Adipose tissue (tissue), 3 donors: ENCODE data around the gene HAGH. TPM values are rescaled to one million over a fixed set of nuclear protein-coding genes. Genes with fewer than 3 reads are reported as not detected.
"Not testable (repeated sequence)": the region's sequence is repeated elsewhere in the genome, so short reads cannot be mapped to it uniquely, and the experiment has no call there.

ENCODE experiments used
- H3K27ac ChIP-seq: one replicate; pipeline ENCODE4 v1.5.1; 2013; ENCODE audit warnings: low read depth, low read length
- WGBS, 3 donors: extraction: QIAGEN DNeasy Blood & Tissue Kit; methylation state at CpG; one replicate each; pipeline ENCODE4 v1.1.7; 2013; 5-methylcytosine and 5-hydroxymethylcytosine counted together
- polyA plus RNA-seq, 3 donors: library from polyadenylated mRNA; stranded (reverse); fragments of 200-250 nt; gene quantifications; one replicate each; pipeline ENCODE4 v1.2.3, GENCODE V29; 2013
- donor health status: healthy with polysubstance abuse.
- donor health status: Bipolar disorder and iron deficiency.
- donor health status: healthy.

HAGH gene
- polyA plus RNA-seq, 3 donors = 63.9 to 121 (median 71.3) TPM

- no peak overlapping the region for H3K27ac ChIP-seq
- WGBS, 3 donors = 90 to 94% (median 93%) methylated on average over 16 to 17 of the region's 17 CpGs
These were observed 8.9 kb downstream of the HAGH start for GRCh38 chr16:1817716-1818115.

DNA sequence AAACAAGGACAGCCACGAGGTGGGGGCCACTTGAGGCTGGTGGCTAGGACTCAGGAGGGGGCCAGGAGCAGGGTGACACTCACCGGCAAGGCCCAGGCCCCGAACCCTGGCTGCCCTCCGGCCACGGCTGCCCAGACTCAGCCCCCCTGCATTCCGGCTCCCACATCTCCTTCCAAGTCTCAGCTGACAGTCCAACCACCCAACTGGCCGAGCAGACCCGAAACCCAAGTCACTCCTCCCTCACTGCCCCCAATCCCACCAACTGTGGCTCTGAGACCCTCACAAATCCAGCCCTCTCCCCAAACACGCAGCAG is 9.4 kb downstream of the HAGH start:
- H3K27ac ChIP-seq = no peak overlapping the region
- 91 to 95% (median 93%) methylated on average over 9 of the region's 9 CpGs for WGBS, 3 donors

GRCh38 chr16:1816396-1817275 is 10.0 kb downstream of the HAGH start:
- no peak overlapping the region for H3K27ac ChIP-seq
- WGBS, 3 donors = 90 to 94% (median 92%) methylated on average over 35 to 40 of the region's 40 CpGs

- WGBS, 3 donors = 88 to 92% (median 92%) methylated on average over 11 of the region's 11 CpGs
- H3K27ac ChIP-seq = no peak overlapping the region
These were observed 11.2 kb downstream of the HAGH start for GRCh38 chr16:1815461-1815860.

GRCh38 chr16:1812732-1813163 is 13.9 kb downstream of the HAGH start:
- H3K27ac ChIP-seq = no peak overlapping the region

DNA sequence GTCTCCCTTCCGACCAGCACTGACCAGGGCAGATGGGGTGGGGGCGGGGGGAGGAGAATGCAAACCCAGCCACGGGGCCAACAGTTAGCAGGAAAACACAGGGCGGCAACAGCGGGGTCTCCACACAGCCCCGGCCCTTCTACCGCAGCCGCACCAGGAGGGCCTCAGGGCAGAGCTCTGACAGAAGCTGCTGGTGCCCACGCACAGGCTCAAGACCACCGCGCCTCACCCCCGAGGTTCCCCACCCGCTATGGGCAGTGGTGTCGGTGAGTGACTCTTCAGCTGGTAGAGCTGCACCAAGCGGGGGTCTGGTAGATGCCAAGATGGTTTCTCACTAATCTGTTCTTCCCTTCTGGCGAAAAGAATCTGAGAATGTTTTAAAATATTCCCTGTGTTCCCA is 16.1 kb downstream of the HAGH start:
- no peak overlapping the region for H3K27ac ChIP-seq
- WGBS, 3 donors = 93 to 96% (median 96%) methylated on average over 16 of the region's 16 CpGs

More at GRCh38 chr16:1812732-1813163, 13.9 kb downstream of the HAGH start:
- WGBS, 3 donors = 13 to 25% (median 25%) methylated on average over 17 of the region's 17 CpGs

DNA sequence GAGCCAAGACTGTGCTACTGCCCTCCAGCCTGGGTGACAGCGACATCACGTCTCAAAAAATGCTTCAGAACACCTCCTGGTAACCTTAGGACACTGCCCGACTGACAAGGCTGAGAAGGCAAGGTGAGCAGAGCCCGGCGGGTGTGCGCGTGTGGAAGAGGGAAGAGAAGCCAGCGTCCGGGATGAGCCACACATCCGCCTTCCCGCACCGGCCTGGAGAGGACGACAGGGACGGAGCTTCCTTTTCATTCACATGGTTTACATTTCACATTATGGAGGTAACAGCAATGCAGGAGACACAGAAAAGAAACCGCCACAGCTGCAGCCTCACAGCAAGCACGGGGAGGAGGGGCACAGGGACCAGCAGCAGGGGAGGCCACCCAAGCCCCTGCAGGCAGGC is 16.5 kb downstream of the HAGH start:
- H3K27ac ChIP-seq = no peak overlapping the region
- WGBS, 3 donors = 92 to 97% (median 96%) methylated on average over 14 to 16 of the region's 16 CpGs

- WGBS, 3 donors = 70 to 85% (median 75%) methylated on average over 28 of the region's 28 CpGs
- H3K27ac ChIP-seq = no peak overlapping the region
These were observed 17.3 kb downstream of the HAGH start for GRCh38 chr16:1809281-1809801.

GRCh38 chr16:1808691-1809090 is 17.9 kb downstream of the HAGH start:
- 76 to 91% (median 80%) methylated on average over 18 of the region's 18 CpGs for WGBS, 3 donors
- H3K27ac ChIP-seq = no peak overlapping the region

DNA sequence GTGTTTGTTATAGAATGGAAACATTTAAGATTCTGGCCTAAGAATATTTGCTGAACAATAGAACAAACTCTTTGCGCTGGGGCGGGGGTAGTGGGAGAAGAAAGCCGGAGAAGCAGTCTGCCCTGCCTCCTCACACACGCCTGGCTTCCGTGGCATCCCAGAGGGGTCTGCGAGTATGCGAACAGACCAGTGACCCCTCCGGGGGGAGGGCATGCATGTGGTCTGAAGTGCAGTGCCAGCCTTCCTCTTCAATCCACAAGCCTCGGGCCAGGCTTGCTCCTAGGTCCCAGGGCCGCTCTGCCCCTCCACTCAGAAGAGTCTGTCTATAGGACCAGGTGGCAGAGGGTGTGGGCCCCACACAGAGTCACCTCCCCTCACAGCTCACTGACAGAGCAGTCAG is 19.0 kb downstream of the HAGH start:
- 83 to 92% (median 87%) methylated on average over 10 of the region's 10 CpGs for WGBS, 3 donors
- H3K27ac ChIP-seq = no peak overlapping the region

GRCh38 chr16:1800701-1801100 is 25.9 kb downstream of the HAGH start:
- 77 to 86% (median 84%) methylated on average over 10 of the region's 10 CpGs for WGBS, 3 donors

GRCh38 chr16:1799263-1799662 is 27.4 kb downstream of the HAGH start:
- not testable (repeated sequence) for H3K27ac ChIP-seq
- 70 to 85% (median 84%) methylated on average over 5 of the region's 5 CpGs for WGBS, 3 donors

More at GRCh38 chr16:1800701-1801100, 25.9 kb downstream of the HAGH start:
- H3K27ac ChIP-seq = no peak overlapping the region

GRCh38 chr16:1794908-1795666 is 31.5 kb downstream of the HAGH start:
- 60 to 85% (median 77%) methylated on average over 31 to 32 of the region's 32 CpGs for WGBS, 3 donors
- H3K27ac ChIP-seq = no peak overlapping the region

DNA sequence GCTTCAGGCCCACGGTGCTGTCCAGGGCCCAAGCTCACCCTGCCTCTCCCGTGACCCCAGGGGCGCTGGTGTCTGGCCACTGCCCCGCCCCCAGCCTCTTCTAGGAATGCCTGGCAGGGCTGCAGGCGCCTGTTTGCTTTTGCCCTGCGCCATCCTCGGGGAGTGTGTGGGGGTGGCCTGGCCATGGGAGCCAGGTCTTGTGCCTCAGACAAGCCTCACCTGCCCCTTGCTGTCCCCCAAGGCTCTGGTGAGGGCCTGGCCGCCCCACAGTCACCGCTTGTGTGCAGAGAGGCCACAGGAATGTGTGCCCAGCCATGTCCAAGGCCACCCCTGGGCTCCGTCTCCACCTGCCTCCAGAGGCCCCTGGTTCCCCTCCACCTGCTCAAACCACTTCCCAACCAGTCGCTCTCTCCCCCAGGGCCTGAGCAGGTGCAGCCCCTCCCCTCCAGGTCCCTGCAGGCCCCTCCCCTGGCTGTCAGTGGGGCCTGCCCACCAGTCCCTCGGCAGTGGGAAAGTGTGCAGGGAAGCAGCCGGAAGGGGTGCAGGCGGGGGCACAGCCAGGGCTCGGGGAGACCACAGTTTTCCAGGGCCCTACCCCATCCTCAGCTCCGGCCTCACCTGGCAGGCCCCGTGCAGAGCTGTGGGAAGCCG is 32.3 kb downstream of the HAGH start:
- WGBS, 3 donors = 24 to 62% (median 53%) methylated on average over 18 of the region's 18 CpGs

DNA sequence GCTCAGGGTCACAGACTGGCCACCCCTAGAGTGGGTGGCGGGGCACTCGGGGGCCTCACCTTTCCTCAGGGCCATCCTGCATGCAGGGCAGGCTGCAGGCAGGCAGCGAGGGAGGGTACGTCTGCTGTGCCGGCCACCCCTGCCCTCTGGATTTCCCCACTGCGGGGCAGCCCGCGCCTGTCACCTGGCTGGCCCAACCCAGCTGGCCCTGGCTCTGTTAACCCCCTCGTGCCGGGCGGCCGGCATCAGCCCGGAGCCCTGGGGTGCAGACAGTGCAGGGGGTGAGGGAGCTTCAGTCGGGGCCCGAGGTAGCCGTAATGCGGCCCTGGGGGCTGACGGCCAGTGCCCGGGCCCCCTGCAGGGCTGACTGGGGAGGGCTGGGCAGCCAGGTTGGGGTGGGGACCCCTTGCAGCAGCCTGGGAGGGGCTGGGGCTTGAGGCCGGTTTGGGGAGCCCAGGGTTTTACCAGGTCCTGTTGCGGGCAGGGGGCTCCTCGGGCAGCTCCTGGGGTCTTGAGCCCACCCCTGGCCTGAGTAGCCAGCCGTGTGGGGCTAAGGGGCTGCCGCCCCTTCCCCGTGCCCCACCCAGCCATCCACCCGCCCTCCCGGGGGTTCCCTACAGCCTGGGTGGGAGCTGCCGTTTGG is 32.9 kb downstream of the HAGH start, which contains the start of gene IGFALS:
Gene IGFALS (minus strand): TSS at position 128 of the 643 bp plus-strand sequence. CDS start 53 bp downstream, at position 75.
- no peak within 1 kb of the TSS for H3K27ac ChIP-seq
- WGBS, 3 donors = 20 to 64% (median 53%) methylated on average over 23 to 28 of the region's 28 CpGs

More for the DNA sequence above, 32.3 kb downstream of the HAGH start:
- H3K27ac ChIP-seq = no peak overlapping the region

GRCh38 chr16:1792836-1793577 is 33.6 kb downstream of the HAGH start:
- H3K27ac ChIP-seq = no peak overlapping the region
- 67 to 87% (median 78%) methylated on average over 30 to 33 of the region's 33 CpGs for whole genome bisulfite sequencing, 3 donors

- no peak overlapping the region for H3K27ac ChIP-seq
- WGBS, 3 donors = 86 to 92% (median 91%) methylated on average over 59 of the region's 59 CpGs
These were observed 34.4 kb downstream of the HAGH start for GRCh38 chr16:1791943-1792812.
